ENCODE results near the gene SEC14L3. TPM values are rescaled to one million over a fixed set of nuclear protein-coding genes. Genes with fewer than 3 reads are reported as not detected.

SEC14L3 gene
- total and polyA plus RNA-seq, 2 experiments from 2014 or later: not detected

GRCh38 chr22:30447656-30448055 lies 24.2 kb downstream of the SEC14L3 start:
- WGBS (ENCODE audit: low lambda C conversion rate, missing lambda C conversion rate): 91% methylated on average over 3 of the region's 3 CpGs

GRCh38 chr22:30445438-30446145 lies 26.2 kb downstream of the SEC14L3 start:
- no peak for DNase-seq (ENCODE audit: low spot score)
- Histone ChIP-seq H3K4me2 (no peak overlapping the region), H3K27me3 (no peaks in the 10 kb centered on the region), H3K9me2 (replicated peaks; ENCODE audit: insufficient read depth) (no peaks in the 10 kb centered on the region), H3K4me1 (ENCODE audit: insufficient read depth) (no peaks in the 10 kb centered on the region), H3K36me3 (replicated peaks; ENCODE audit: insufficient read depth, low read depth) (no peaks in the 10 kb centered on the region), H3K27ac (no peak overlapping the region), H2AFZ (no peak overlapping the region), H3K79me2 (no peaks in the 10 kb centered on the region), H3K9me3 (ENCODE audit: low read depth) (no peaks in the 10 kb centered on the region), H3K4me3 (no peak overlapping the region), H4K20me1 (ENCODE audit: insufficient read depth, poor library complexity, severe bottlenecking) (no peaks in the 10 kb centered on the region)
- WGBS (ENCODE audit: low lambda C conversion rate, missing lambda C conversion rate): 66% methylated on average over 5 of the region's 5 CpGs
- TF ChIP-seq EZH2 (IDR thresholded peaks at IDR 0.05; ENCODE audit: borderline replicate concordance): no peak
- no peak for TF ChIP-seq CTCF (IDR thresholded peaks at IDR 0.05; ENCODE audit: poor library complexity)
- no peak for TF ChIP-seq EZH2phosphoT487 (IDR thresholded peaks at IDR 0.05; ENCODE audit: low read depth, severe bottlenecking, unreplicated experiment)

More at GRCh38 chr22:30447656-30448055, 24.2 kb downstream of the SEC14L3 start:
- H3K79me2 ChIP-seq: no peaks in the 10 kb centered on the region
- H2AFZ ChIP-seq: no peak overlapping the region
- H3K36me3 ChIP-seq (replicated peaks; ENCODE audit: insufficient read depth, low read depth): no peaks in the 10 kb centered on the region
- H3K27ac ChIP-seq: no peak overlapping the region
- no peaks in the 10 kb centered on the region for H4K20me1 ChIP-seq (ENCODE audit: insufficient read depth, poor library complexity, severe bottlenecking)
- no peak for DNase-seq (ENCODE audit: low spot score)
- no peaks in the 10 kb centered on the region for H3K4me1 ChIP-seq (ENCODE audit: insufficient read depth)
- no peaks in the 10 kb centered on the region for H3K27me3 ChIP-seq
- no peaks in the 10 kb centered on the region for H3K9me3 ChIP-seq (ENCODE audit: low read depth)
- no peaks in the 10 kb centered on the region for H3K9me2 ChIP-seq (replicated peaks; ENCODE audit: insufficient read depth)
- H3K4me2 ChIP-seq: no peak overlapping the region
- H3K4me3 ChIP-seq: no peak overlapping the region
- no peak for TF ChIP-seq CTCF (IDR thresholded peaks at IDR 0.05; ENCODE audit: poor library complexity)
- no peak for TF ChIP-seq EZH2phosphoT487 (IDR thresholded peaks at IDR 0.05; ENCODE audit: low read depth, severe bottlenecking, unreplicated experiment)
- TF ChIP-seq EZH2 (IDR thresholded peaks at IDR 0.05; ENCODE audit: borderline replicate concordance): no peak

- DNase-seq (ENCODE audit: low spot score): peak; percentile 72
- H3K4me1 ChIP-seq (ENCODE audit: insufficient read depth): no peaks in the 10 kb centered on the region
- H3K4me3 ChIP-seq: no peak overlapping the region
- no peaks in the 10 kb centered on the region for H3K79me2 ChIP-seq
- TF ChIP-seq EZH2phosphoT487 (IDR thresholded peaks at IDR 0.05; ENCODE audit: low read depth, severe bottlenecking, unreplicated experiment) (no peak), EZH2 (IDR thresholded peaks at IDR 0.05; ENCODE audit: borderline replicate concordance) (no peak), CTCF (IDR thresholded peaks at IDR 0.05; ENCODE audit: poor library complexity) (peak; percentile 62)
- H3K27ac ChIP-seq: no peak overlapping the region
- no peak overlapping the region for H2AFZ ChIP-seq
- 25% methylated on average over 11 of the region's 11 CpGs for WGBS (ENCODE audit: low lambda C conversion rate, missing lambda C conversion rate)
- H3K27me3 ChIP-seq: no peaks in the 10 kb centered on the region
- H3K36me3 ChIP-seq (replicated peaks; ENCODE audit: insufficient read depth, low read depth): no peaks in the 10 kb centered on the region
- no peaks in the 10 kb centered on the region for H4K20me1 ChIP-seq (ENCODE audit: insufficient read depth, poor library complexity, severe bottlenecking)
- H3K9me3 ChIP-seq (ENCODE audit: low read depth): no peaks in the 10 kb centered on the region
- peak overlapping the region; percentile 34 for H3K4me2 ChIP-seq
- no peaks in the 10 kb centered on the region for H3K9me2 ChIP-seq (replicated peaks; ENCODE audit: insufficient read depth)
These were observed 27.0 kb downstream of the SEC14L3 start for GRCh38 chr22:30444632-30445437.
